Activated CD8-positive, alpha-beta memory T cell treated with anti-CD3 and anti-CD28 coated beads, Interleukin-2, amount 50 U/mL, for 48 hours (primary cell): Measurements from ENCODE around the gene ZCCHC7.
"Not testable (repeated sequence)": the region's sequence is repeated elsewhere in the genome, so short reads cannot be mapped to it uniquely, and the experiment has no call there.

ENCODE experiments used
- DNase-seq: peaks from one replicate; pipeline ENCODE4 v3.0.0-alpha.2; 2020

Gene ZCCHC7

GRCh38 chr9:37121881-37122280 is 1.5 kb downstream of the ZCCHC7 start:
- DNase-seq, result no peak

- DNase-seq, result no peak
Measured at GRCh38 chr9:37126214-37126788, 5.9 kb downstream of the ZCCHC7 start.

GRCh38 chr9:37127018-37127417 is 6.6 kb downstream of the ZCCHC7 start:
- no peak for DNase-seq

- no peak for DNase-seq
Measured at GRCh38 chr9:37128051-37128450, 7.7 kb downstream of the ZCCHC7 start.

GRCh38 chr9:37134166-37134565 is 13.8 kb downstream of the ZCCHC7 start:
- no peak for DNase-seq

- no peak for DNase-seq
Measured at GRCh38 chr9:37141015-37141414, 20.6 kb downstream of the ZCCHC7 start.

GRCh38 chr9:37144762-37145161 is 24.4 kb downstream of the ZCCHC7 start:
- no peak for DNase-seq

GRCh38 chr9:37146410-37146809 is 26.0 kb downstream of the ZCCHC7 start:
- no peak for DNase-seq

GRCh38 chr9:37148181-37148580 is 27.8 kb downstream of the ZCCHC7 start:
- no peak for DNase-seq

GRCh38 chr9:37149666-37150308 is 29.4 kb downstream of the ZCCHC7 start:
- DNase-seq, result no peak

GRCh38 chr9:37150415-37150814 is 30.0 kb downstream of the ZCCHC7 start:
- DNase-seq, result no peak

GRCh38 chr9:37151812-37152211 is 31.4 kb downstream of the ZCCHC7 start:
- DNase-seq, result no peak

- no peak for DNase-seq
Measured at GRCh38 chr9:37152365-37152764, 32.0 kb downstream of the ZCCHC7 start.

- DNase-seq, result no peak
Measured at GRCh38 chr9:37155601-37156000, 35.2 kb downstream of the ZCCHC7 start.

GRCh38 chr9:37156205-37156604 is 35.8 kb downstream of the ZCCHC7 start:
- no peak for DNase-seq

GRCh38 chr9:37156781-37157356 is 36.5 kb downstream of the ZCCHC7 start:
- no peak for DNase-seq

- DNase-seq, result no peak
Measured at GRCh38 chr9:37157726-37158377, 37.5 kb downstream of the ZCCHC7 start.

GRCh38 chr9:37163299-37163698 is 42.9 kb downstream of the ZCCHC7 start:
- no peak for DNase-seq

GRCh38 chr9:37164335-37164734 is 44.0 kb downstream of the ZCCHC7 start:
- DNase-seq, result not testable (repeated sequence)

- no peak for DNase-seq
Measured at GRCh38 chr9:37165644-37166043, 45.3 kb downstream of the ZCCHC7 start.

GRCh38 chr9:37167456-37168047 is 47.2 kb downstream of the ZCCHC7 start:
- DNase-seq, result no peak

GRCh38 chr9:37172557-37172956 is 52.2 kb downstream of the ZCCHC7 start:
- no peak for DNase-seq

- DNase-seq, result no peak
Measured at GRCh38 chr9:37174247-37174646, 53.9 kb downstream of the ZCCHC7 start.

GRCh38 chr9:37178742-37179141 is 58.4 kb downstream of the ZCCHC7 start:
- no peak for DNase-seq
